ENCODE results near the gene PIP4K2A. TPM values are rescaled to one million over a fixed set of nuclear protein-coding genes. Genes with fewer than 3 reads are reported as not detected.

Gene PIP4K2A
- total RNA-seq, 1 donor from 2014 or later: 152 TPM

GRCh38 chr10:22647244-22647643 is 67.1 kb downstream of the PIP4K2A start:
- intact Hi-C loops (cut with micrococcal nuclease): no loop called here

GRCh38 chr10:22646388-22646853 is 68.0 kb downstream of the PIP4K2A start:
- intact Hi-C loops (cut with micrococcal nuclease): loop anchor here (1.0 kb wide), 6 partner anchors 9 to 68 kb away; partner anchors contain the start of gene PIP4K2A

- intact Hi-C loops (cut with micrococcal nuclease): no loop called here
Observed at GRCh38 chr10:22644222-22644621, 70.2 kb downstream of the PIP4K2A start.

DNA sequence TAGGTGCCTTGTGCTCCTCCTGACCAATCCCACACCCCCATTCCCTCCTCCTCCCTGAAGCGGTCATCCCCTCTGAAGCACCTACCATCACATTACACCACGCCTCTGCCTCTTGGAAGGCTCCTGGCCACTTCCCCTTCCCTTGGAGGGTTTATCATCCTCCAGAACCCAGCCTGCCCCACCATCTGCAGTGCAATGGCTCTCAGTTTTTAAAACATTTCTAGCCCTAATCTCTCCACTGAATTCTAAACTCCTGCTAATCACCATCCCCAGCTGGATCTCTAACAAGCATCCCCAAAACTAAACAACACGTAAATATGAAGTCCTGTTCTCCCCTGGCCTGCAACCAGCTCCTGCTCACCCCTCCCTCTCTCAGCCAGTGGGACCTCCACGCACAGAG is 70.6 kb downstream of the PIP4K2A start:
- intact Hi-C loops (cut with micrococcal nuclease): loop anchor here (1.0 kb wide), 1 partner anchor 9 kb away; no protein-coding TSS in a partner anchor

DNA sequence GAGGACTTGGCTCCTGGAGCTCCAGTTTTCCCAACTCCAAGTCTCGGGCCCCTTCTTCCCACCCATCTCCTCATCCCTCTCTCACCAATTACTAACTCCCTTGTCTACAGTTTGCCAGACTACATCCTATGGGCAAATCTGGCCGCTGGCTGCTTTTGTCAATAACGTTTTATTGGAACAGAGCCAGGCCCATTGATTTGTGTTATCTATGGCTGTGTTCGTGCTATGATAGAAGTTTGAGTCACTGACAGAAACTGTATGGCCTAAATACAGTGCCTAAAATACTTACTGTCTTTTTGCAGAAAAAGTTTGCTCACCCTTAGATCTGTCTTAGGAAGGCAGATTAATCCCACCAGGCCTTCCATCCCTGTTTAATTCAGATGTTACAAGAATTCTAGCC is 71.3 kb downstream of the PIP4K2A start:
- intact Hi-C loops (cut with micrococcal nuclease): loop anchor here (1.0 kb wide), 1 partner anchor 9 kb away; no protein-coding TSS in a partner anchor

- intact Hi-C loops (cut with micrococcal nuclease): no loop called here
Observed at GRCh38 chr10:22641743-22642142, 72.6 kb downstream of the PIP4K2A start.

DNA sequence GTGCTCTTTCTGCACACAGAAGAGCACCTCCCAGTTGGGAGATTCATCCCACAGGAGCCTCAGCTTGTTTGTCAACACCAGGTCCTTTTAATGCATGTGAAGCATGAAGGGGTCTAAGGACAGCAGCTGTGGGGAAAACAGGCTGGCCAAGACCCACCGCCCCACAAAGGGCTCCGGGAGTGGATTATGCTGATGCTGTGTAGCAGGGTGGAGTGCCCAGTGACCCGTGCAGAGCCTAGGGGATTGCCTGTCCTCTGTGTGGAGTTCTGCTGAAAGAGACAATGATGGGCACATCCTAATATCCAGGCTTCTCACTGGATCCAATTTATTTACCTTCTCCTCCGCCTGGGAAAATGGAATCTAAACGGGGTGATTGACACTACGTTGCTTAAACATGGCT is 74.0 kb downstream of the PIP4K2A start:
- intact Hi-C loops (cut with micrococcal nuclease): no loop called here

DNA sequence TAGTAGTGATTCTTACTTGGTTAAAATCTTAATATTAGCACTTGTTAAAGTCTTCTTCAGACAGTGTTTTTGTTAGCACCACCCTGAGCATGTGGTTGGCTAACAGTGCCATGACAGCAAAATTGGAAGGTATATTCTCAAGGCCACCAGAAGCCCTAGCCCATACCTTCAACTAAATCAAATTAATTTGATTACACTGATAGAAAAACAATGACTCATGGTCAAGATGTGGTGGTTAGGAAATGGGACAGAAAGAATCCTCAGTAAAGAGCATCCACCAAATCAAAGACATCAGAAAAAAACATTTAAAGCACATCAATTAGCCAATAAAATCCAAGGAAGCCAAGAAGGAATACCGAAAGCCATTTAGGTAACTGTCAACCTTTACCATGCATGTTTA is 75.5 kb downstream of the PIP4K2A start:
- intact Hi-C loops (cut with micrococcal nuclease): loop anchor here (10.0 kb wide), 1 partner anchor 806 kb away; no protein-coding TSS in a partner anchor

DNA sequence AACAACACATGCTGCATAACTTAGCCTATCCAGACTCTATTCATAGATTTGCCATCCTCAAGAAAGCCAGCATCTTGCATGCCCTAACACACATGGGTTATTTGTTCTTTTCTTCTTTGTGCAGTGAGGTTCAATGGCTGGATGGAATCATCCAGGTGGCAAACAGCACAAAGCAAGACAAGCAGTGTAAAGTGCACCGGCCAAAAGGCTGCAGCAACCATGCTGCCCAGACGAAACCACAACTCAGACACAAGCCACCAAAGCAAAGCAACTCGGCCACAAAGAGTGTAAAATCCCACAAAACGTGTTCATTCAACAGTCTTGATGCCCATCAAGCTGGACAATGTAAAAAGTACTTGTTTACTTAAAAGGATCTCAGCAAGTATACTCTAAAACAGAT is 76.9 kb downstream of the PIP4K2A start:
- intact Hi-C loops (cut with micrococcal nuclease): loop anchor here (10.0 kb wide), 1 partner anchor 807 kb away; no protein-coding TSS in a partner anchor

DNA sequence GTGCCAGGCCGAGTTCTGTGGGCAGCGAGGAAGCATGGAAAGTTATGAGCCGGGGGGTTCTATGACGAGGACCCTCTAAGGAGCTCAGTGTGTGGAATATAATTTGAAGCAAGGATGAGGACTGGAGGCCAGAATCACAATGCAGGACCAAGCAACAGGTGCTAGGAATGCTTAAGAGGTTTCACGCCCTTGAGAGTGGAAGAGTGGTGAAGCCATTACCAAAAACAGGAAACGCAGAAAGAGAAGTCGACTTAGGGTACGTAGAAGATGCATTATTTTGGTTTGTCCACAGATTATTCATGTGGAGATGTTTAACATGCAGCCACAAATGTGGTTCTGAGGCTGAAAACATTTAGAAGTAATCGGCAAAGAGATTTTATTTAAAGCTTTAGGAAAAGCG is 78.7 kb downstream of the PIP4K2A start:
- intact Hi-C loops (cut with micrococcal nuclease): loop anchor here (10.0 kb wide), 1 partner anchor 809 kb away; no protein-coding TSS in a partner anchor

GRCh38 chr10:22634606-22635459 is 79.5 kb downstream of the PIP4K2A start:
- intact Hi-C loops (cut with micrococcal nuclease): loop anchor here (1.0 to 10.0 kb wide), 4 partner anchors 8 to 810 kb away; partner anchors contain the start of genes DNAJC1 and MSRB2

DNA sequence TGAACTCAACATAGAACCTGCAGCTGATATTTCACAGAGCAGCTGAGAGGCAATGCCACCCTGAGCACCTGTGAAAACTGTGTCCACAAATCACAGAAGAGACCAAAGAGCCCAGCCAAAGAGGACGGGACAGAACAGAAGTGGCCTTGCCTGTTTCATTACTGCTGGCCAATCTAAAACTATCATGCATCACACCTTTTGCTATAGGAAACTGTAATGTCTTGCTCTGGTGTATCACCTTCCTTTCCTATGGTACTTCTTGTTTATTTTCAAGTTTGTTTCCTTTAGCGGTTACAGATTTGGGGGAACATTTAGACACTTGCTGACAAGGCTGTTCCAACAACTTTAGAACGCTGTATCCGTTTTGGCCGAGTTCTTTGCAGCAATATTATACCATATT is 80.3 kb downstream of the PIP4K2A start:
- intact Hi-C loops (cut with micrococcal nuclease): loop anchor here (1.0 to 10.0 kb wide), 4 partner anchors 9 to 811 kb away; partner anchors contain the start of genes DNAJC1 and MSRB2

- intact Hi-C loops (cut with micrococcal nuclease): loop anchor here (5.0 to 10.0 kb wide), 3 partner anchors 464 to 811 kb away; partner anchors contain the start of genes DNAJC1 and MSRB2
Observed at GRCh38 chr10:22633528-22633927, 80.8 kb downstream of the PIP4K2A start.

GRCh38 chr10:22633106-22633505 is 81.3 kb downstream of the PIP4K2A start:
- intact Hi-C loops (cut with micrococcal nuclease): loop anchor here (5.0 to 10.0 kb wide), 3 partner anchors 464 to 812 kb away; partner anchors contain the start of genes DNAJC1 and MSRB2

DNA sequence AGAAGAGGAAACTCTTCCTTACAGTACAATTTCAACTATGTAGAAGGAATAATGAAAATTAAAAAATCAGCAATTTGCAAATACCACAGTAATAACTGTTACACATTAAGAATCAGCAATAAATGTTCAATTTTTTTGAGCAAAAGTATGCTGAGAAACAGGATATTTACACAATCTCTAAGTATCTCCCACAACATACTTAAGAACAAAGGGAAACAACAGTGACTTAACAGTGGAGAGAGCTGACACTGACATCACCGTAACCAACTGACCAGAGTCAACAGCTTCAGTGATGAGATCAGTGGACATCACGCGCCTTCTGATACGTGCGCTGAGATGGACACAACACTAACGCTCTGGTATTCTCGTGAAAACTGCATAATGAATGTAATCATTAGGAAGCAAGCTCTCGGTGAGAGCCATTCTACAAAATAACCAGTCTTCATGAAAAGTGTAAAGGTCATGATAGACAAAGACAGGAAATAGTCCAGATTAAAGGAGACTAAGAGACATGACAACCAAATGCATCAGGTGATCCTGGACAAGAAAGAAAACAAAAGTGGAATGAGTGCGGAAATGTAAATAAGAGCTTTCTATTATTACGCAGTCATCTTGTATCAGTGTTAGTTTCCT is 82.6 kb downstream of the PIP4K2A start:
- intact Hi-C loops (cut with micrococcal nuclease): loop anchor here (5.0 to 10.0 kb wide), 3 partner anchors 466 to 813 kb away; partner anchors contain the start of genes DNAJC1 and MSRB2

DNA sequence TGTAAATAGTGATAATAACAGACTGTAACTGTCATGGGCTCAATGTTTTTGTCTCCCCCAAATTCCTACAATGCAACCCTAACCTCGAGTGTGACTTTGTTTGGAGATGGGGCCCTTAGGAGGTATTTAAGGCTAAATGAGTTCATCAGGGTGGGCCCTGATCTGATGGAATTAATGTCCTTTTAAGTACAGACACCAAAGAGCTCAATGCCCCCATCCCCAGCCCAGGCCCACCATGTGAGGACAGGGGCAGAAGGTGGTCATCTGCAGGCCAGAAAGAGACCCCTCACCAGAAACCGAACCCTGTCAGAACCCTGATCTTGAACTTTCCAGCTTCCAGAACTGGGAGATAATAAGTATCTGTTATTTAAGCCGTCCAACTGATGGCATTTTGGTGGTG is 83.2 kb downstream of the PIP4K2A start:
- intact Hi-C loops (cut with micrococcal nuclease): loop anchor here (5.0 to 10.0 kb wide), 3 partner anchors 466 to 814 kb away; partner anchors contain the start of genes DNAJC1 and MSRB2

DNA sequence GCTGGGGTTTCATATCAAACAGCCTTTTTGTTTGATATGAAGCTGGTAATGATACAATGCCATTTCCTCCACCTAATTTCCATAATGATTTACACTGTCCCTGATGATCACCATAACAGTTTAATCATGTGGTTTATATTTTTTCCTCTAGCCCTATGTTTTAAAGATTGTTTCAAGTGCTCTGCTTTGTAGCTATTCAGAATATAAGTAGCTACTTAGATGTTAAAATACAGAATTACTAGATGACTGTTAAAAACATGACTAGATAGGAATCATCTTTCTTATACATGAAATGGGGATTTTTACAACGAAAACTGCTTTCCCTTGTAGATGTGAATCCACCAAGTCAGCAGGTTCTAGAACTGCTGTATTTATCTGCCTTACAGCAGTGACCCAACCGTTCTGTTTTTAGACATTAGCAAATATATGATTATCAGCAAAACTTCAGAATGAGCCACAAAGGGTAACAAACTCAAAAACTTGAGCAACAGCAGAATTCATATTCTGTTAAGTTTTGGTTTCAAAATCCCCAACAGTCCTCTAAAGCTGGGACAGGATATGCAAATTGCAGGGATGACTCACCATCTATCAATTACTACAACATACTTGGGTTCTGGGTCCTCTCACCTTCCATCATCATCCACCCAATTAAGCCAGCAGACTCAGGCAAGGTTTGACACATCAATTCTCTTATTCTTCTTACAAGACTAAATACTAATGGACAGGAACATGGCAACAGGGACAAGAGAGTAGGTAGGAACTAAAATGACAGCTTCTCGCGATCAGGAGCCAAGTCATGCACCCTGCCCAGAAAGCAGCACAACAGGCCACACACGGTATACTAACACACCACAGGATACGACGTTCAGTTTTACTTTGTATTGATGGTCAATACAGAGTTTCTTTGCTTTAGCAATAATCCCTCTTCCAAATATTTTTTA is 83.9 kb downstream of the PIP4K2A start:
- intact Hi-C loops (cut with micrococcal nuclease): loop anchor here (1.0 to 10.0 kb wide), 11 partner anchors 16 to 814 kb away; partner anchors contain the start of genes DNAJC1, MSRB2 and PIP4K2A

DNA sequence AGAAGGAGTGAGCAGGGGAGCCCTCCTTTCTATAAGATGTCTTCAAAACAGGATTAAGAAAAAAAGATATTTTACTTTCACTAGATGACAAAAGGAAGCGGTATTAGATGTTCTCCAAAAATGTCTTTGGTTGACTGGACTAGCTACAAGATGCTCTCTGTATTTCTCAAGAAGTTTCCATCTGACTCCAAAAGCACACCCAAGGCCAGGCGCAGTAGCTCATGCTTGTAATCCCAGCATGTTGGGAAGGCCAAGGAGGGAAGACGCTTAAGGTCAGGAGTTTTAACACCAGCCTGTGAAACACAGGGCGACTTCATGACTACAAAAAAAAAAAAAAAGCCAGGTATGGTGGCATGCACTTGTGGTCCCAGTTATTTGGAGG is 84.5 kb downstream of the PIP4K2A start:
- intact Hi-C loops (cut with micrococcal nuclease): loop anchor here (1.0 to 10.0 kb wide), 13 partner anchors 10 to 815 kb away; partner anchors contain the start of genes DNAJC1, MSRB2 and PIP4K2A

GRCh38 chr10:22629126-22629525 is 85.3 kb downstream of the PIP4K2A start:
- intact Hi-C loops (cut with micrococcal nuclease): loop anchor here (1.0 kb wide), 2 partner anchors 9 to 13 kb away; no protein-coding TSS in a partner anchor

DNA sequence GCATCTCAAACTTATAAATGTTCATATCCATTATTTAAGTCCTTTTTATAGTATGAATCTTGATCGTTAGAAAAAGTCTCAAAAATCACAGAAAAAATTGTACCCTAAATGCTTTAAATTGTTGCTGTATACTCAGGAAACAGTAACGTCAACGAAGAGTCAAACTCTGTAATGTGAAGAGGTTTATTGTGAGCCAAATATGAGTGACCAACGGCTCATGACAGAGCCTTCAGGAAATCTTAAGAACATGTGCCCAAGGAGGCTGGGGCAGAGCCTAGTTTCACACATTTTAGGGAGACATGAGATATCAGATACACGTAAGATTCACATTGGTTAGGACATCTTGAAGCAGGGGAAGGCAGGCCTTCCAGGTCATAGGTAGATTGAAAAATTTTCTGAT is 86.1 kb downstream of the PIP4K2A start:
- intact Hi-C loops (cut with micrococcal nuclease): no loop called here

Measured in T-helper 1 cell treated with Interleukin-12 subunit alpha and Interleukin-12 subunit beta and Interleukin-4 antibody, amounts not matched to agents 30 ng/mL and 1 ng/mL, for 36 hours (primary cell).